Measurements from ENCODE around the gene STKLD1.

The STKLD1 gene

DNA sequence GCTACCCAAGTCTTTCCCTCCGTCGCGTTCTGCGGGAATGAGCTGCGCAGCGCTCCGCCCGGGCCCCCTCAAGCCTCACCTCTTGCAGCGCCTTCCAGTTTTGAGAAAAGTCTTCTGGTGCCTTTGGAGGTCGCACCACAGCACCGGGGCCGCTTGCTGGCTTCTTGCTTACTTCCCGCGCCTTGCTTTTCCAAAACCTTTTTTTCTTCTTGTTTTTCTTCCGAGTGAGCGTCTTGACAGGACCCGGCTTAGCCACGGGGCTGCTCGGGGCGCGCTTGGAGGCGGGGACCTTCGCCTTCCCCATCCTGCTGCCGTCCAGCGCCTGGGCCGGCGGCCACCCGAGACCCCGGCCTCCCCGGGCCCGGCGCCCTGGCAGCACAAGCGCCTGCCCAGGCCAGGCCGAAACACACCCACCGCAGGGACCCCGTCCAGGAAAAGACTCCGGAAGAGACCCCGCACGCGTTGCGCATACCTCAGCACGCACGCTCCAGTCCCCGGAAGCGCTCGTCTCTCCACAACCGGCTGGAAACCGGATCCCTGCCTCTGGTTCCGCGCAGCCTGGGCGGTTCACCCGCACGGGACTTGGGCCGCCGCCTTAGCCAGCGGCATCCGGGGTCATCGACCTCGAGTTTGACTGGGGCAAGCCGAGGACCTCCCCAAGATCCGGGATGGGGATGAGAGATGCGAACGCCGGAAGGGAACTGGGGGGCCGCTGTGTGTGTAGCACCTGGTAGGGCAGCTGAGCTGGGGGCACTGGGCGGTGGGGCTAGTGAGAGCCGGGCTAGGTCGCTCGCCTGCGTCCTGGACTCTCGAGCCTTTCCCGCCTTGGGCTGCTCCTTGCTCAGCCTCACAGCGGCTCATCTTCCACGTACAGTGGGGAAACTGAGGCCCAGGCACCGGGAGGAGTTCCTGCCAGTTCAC is 41.6 kb downstream of the STKLD1 start, which contains the start of gene REXO4:
TSS of gene REXO4 (minus strand) at position 470 of the 921 bp plus-strand sequence. CDS start at position 304, 166 bp downstream.
- no peak for DNase-seq (ENCODE audit: low read depth, low spot score)

DNA sequence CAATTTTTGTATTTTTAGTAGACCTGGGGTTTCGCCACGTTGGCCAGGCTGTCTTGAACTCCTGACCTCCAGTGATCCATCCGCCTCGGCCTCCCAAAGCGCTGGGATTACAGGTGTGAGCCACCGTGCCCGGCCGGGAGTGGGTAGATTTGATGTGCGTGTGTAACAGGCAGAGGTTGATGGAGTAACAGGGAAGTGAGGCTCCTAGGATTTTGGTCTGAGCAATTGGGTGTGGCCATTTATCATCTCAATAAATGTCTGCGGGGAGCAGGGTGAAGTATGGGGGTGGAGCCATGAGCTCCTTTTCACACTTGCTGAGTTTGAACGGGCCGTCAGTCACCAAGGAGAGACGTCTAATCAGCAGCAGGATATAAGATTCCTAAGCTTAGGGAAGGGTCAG is 42.8 kb downstream of the STKLD1 start:
- DNase-seq (ENCODE audit: low read depth, low spot score): no peak

- no peak for DNase-seq (ENCODE audit: low read depth, low spot score)
These were observed 44.2 kb downstream of the STKLD1 start for GRCh38 chr9:133420392-133420827.

DNA sequence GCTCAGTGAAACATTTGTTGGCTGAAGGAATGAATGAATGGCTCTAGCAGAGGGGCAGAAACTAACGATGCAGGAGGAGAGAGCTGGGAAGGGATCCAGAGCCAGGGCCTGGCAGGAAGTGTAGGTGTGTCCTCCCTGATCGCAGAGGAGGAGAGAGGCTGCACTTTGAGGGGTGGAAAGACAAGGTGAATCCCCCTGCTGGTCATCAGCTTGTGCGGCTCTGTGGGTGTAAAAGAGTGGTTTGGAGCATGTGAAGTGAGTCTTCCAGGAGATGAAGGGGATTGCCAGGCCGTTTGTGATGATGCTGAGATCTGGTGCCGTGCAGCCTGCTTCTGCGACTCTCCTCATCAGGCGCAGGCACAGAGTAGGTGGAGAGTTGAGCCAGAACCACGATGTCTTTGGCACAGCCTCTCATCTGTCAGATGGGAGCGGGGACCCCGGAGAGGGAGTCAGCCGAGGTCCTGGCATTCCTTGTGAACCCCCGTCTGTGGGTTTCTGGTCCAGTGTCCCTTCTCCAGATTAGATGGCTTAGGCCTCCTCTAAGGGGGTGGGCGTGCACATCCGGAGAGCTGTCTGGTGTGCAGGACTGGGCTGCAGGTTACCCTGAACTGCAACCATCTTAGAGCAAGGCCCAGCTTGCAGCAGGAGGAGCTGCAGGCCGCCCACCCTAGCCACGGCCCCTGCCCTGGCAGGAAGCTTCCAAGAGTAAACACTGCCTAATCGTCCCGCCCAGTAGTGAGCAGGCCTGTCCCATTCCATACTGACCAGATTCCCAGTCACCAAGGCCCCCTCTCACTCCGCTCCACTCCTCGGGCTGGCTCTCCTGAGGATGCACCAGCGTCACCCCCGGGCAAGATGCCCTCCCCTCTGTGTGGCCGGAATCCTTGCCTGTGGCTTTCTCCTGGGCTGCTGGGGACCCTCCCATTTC is 45.7 kb downstream of the STKLD1 start, which contains the start of gene ADAMTS13:
TSS of gene ADAMTS13 (plus strand) at position 753 of the 928 bp plus-strand sequence. CDS start at position 830, 77 bp downstream.
- no peak for DNase-seq (ENCODE audit: low read depth, low spot score)

- no peak for DNase-seq (ENCODE audit: low read depth, low spot score)
These were observed 47.0 kb downstream of the STKLD1 start for GRCh38 chr9:133423216-133423615.

DNA sequence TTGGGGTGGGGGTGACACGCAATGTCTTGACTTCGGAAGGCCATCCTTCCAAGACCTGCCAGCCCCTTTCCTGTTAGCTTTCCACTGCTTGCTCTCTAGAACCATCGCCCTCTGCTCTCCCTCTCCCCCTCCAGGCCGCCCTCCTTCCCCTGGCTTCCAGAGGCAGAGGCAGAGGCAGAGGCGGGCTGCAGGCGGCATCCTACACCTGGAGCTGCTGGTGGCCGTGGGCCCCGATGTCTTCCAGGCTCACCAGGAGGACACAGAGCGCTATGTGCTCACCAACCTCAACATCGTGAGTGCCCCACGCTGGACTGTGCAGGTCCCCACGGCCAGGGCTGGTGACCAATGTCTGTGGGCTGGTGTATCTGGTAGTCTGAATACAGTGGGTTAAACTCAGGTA is 48.0 kb downstream of the STKLD1 start:
- no peak for DNase-seq (ENCODE audit: low read depth, low spot score)

DNA sequence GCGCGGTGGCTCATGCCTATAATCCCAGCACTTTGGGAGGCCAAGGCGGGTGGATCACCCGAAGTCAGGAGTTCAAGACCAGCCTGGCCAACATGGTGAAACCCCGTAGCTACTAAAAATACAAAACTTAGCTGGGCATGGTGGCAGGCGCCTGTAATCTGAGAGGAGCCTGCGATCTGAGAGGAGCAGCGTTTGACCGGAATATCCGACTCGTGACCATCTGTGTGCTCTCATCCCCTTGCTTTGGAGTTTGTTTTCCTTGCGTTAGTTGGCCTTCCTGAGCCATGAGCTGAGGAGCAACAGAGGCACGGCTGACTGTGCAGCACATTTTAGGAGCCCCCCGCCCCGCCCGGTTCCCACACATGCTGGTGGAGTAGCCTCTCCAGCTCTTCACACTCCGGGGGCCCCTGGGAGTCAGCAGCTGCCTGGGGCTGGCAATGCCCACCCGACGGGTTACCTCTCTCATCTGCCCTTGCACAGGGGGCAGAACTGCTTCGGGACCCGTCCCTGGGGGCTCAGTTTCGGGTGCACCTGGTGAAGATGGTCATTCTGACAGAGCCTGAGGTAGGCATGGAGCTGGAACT is 49.0 kb downstream of the STKLD1 start:
- no peak for DNase-seq (ENCODE audit: low read depth, low spot score)

DNA sequence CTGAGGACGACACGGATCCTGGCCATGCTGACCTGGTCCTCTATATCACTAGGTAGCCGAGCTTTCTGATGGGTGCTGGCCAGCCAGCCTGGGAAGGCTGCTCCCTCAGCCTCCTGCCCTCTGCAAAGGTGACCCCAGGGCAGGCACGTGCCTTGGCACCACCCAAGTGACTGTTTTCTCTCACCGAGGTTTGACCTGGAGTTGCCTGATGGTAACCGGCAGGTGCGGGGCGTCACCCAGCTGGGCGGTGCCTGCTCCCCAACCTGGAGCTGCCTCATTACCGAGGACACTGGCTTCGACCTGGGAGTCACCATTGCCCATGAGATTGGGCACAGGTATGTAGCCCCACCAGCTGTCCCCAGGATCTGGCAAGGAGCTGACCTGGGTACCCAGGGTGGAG is 49.8 kb downstream of the STKLD1 start:
- no peak for DNase-seq (ENCODE audit: low read depth, low spot score)

GRCh38 chr9:133427658-133428348 is 51.6 kb downstream of the STKLD1 start:
- no peak for DNase-seq (ENCODE audit: low read depth, low spot score)

GRCh38 chr9:133428617-133429101 is 52.5 kb downstream of the STKLD1 start:
- no peak for DNase-seq (ENCODE audit: low read depth, low spot score)

DNA sequence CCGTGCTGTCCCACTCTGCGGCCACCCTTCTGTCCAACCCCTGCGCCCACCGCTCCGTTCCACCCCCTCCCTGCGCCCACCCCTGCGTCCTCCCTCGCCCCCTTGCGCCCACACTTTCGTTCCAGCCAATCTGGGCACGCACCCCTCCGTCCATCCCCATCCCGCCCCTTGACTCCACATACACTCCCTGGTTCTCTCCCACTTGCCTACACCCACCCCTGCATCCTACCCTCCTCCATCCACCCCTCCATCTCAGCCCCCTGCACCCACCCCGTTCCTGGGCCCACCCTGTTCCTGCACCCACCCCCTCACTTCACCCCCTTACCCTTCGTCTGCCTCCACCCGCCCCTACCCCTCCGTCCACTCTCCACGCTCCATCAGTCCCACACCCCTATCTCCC is 53.0 kb downstream of the STKLD1 start:
- DNase-seq (ENCODE audit: low read depth, low spot score): no peak

DNA sequence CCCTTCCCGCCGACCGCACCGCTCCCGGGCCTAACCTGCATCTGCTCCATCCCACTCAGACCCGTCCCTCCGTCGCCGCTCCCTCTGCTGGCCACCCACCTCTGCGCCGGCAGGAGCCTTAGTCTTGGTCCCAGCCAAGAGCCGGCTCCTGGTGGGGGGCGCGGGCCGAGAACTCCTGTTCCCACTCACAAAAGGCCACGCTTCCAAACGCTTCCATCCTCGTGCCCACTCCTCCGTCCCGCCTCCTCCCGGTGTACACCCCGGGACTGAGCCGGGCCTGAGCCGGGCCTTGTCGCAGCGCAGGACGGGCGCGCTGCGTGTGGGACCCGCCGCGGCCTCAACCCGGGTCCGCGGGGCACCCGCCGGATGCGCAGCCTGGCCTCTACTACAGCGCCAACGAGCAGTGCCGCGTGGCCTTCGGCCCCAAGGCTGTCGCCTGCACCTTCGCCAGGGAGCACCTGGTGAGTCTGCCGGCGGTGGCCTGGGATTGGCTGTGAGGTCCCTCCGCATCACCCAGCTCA is 53.5 kb downstream of the STKLD1 start:
- DNase-seq (ENCODE audit: low read depth, low spot score): no peak

- no peak for DNase-seq (ENCODE audit: low read depth, low spot score)
These were observed 54.1 kb downstream of the STKLD1 start for GRCh38 chr9:133430244-133430643.

- DNase-seq (ENCODE audit: low read depth, low spot score): no peak
These were observed 57.2 kb downstream of the STKLD1 start for GRCh38 chr9:133433351-133433843.

- no peak for DNase-seq (ENCODE audit: low read depth, low spot score)
These were observed 60.5 kb downstream of the STKLD1 start for GRCh38 chr9:133436681-133437080.

- no peak for DNase-seq (ENCODE audit: low read depth, low spot score)
These were observed 61.8 kb downstream of the STKLD1 start for GRCh38 chr9:133437753-133438531.

GRCh38 chr9:133439337-133439736 is 63.2 kb downstream of the STKLD1 start:
- DNase-seq (ENCODE audit: low read depth, low spot score): no peak

DNA sequence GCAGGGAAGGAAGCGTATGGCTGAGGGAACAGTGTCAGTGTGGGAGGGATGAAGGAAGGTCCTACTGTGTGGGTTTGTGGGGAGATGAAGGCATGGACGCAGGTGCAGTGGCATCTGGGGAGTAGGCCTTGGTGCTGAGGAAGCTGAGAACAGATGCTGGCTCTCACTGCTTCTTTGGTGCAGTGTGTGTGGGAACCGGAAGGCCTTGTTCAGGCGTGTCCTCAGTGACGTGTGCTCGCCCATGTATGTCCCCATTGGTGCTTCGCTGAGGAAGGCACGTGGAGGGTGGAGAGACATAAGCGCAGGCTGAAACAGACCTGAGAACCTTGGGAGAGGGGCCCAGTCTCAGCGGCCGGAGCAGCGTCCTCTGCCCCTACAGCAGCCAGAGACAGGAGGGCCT is 64.7 kb downstream of the STKLD1 start:
- DNase-seq (ENCODE audit: low read depth, low spot score): no peak

DNA sequence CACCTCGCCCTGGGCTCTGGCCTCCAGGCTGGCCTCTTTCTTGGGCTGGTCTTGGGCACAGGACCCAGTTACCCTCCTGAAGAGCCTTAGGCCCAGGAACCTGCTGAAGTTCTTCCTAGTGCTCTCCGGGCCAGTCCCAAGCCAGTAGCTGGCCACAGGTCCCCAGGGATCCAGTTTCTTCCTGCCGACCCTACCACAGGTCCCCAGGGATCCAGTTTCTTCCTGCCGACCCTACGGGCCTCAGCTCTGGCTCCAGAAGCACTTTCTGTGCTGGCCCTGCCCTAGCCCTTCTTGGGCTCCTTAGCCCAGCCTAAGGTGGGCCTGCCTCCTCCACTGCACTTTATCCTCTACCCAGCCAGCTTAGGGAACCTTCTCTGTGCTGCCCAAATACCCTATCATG is 65.4 kb downstream of the STKLD1 start:
- no peak for DNase-seq (ENCODE audit: low read depth, low spot score)

- DNase-seq (ENCODE audit: low read depth, low spot score): no peak
These were observed 67.1 kb downstream of the STKLD1 start for GRCh38 chr9:133443248-133443647.

Measured in iPS DF 19.7 (cell line).